GM18505 (cell line): ENCODE results near the gene TRAF3.
"Not testable (repeated sequence)": the region's sequence is repeated elsewhere in the genome, so short reads cannot be mapped to it uniquely, and the experiment has no call there.

Experiments
- ATAC-seq: cut with Tn5 transposase; IDR thresholded peaks from one replicate; pipeline ENCODE4 v1.9.1; 2021; ENCODE audit not compliant: unreplicated experiment
- POLR2A ChIP-seq: IDR thresholded peaks from 4 replicates; pipeline ENCODE4 v1.6.1; 2011; ENCODE audit warnings: borderline replicate concordance; ENCODE audit not compliant: insufficient read depth, insufficient read length; ENCODE audit errors: extremely low read depth

Gene TRAF3

GRCh38 chr14:102853648-102854047 lies 76.4 kb downstream of the TRAF3 start:
- no peak for ATAC-seq
- TF ChIP-seq POLR2A, result no peak

- no peak for TF ChIP-seq POLR2A
- ATAC-seq, result no peak
Observed at GRCh38 chr14:102854091-102854703, 76.9 kb downstream of the TRAF3 start.

- no peak for ATAC-seq
Observed at GRCh38 chr14:102856179-102856578, 78.9 kb downstream of the TRAF3 start.

DNA sequence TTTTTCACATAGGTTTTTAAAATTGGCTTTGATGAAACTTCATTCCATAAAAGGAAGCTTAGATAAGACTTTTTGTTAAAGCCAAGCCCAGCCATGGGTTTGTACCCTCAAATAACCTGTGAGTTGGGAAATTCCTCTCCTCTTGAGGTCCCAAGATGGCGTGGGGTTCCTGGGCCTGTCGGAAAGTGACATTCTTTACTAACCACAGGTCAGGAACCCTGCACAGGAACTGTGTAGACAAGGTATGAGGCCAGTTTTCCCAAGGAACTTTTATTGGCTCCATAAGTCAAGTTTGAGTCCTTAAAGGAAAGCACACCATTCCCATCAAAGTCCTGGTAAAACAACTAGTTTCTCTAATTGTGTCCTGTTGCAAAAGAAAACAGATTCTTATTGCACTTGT lies 80.2 kb downstream of the TRAF3 start:
- ATAC-seq, result no peak
- TF ChIP-seq POLR2A, result no peak

More at GRCh38 chr14:102856179-102856578, 78.9 kb downstream of the TRAF3 start:
- no peak for TF ChIP-seq POLR2A

DNA sequence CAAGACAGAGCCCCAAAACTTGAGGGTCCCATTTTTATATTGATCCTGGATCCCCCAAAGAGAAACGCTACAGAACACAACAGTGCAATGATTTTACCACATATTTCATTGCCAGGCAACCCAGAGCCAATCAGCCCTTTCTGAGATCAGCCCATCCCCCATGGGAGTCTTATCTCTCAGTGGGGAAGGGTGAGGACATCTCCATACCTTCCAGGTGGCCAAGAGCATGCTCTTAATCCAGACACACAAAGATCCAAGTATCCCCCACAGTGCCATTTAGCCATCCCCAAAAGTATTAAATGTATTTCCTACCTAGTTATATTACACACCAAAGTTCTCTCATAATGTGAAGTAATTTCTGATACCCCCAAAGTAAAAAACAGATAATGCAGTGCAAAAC lies 82.7 kb downstream of the TRAF3 start:
- ATAC-seq, result no peak
- TF ChIP-seq POLR2A, result no peak

DNA sequence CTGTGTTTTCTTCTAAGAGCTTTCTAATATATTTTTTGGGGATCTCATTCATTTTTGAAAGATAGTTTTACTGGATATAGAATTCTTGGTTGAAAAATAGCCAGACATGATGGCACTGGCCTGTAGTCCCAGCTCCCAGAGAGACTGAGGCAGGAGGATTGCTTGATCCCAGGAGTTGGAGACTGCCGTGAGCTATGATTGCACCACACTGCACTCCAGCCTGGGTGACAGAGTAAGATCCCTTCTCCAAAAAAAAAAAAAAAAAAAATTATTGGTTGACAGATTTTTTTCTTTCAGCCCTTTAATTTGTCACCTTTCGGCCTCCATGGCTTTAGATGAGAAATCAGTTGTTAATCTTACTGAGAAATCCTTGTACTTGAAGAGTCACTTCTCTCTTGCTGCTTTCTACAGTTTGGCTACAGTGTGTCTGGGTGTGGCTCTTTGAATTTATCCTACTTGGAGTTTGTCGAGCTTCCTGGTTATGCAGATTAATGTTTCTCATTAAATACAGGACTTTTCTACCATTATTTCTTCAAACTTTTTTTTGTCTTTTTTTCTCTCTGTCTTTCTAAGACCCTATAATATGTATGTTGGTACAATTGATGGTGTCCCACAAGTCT lies 85.0 kb downstream of the TRAF3 start:
- TF ChIP-seq POLR2A, result no peak
- no peak for ATAC-seq

- ATAC-seq, result no peak
- TF ChIP-seq POLR2A, result no peak
Observed at GRCh38 chr14:102863381-102863780, 86.1 kb downstream of the TRAF3 start.

GRCh38 chr14:102865916-102866315 lies 88.7 kb downstream of the TRAF3 start:
- ATAC-seq, result not testable (repeated sequence)

DNA sequence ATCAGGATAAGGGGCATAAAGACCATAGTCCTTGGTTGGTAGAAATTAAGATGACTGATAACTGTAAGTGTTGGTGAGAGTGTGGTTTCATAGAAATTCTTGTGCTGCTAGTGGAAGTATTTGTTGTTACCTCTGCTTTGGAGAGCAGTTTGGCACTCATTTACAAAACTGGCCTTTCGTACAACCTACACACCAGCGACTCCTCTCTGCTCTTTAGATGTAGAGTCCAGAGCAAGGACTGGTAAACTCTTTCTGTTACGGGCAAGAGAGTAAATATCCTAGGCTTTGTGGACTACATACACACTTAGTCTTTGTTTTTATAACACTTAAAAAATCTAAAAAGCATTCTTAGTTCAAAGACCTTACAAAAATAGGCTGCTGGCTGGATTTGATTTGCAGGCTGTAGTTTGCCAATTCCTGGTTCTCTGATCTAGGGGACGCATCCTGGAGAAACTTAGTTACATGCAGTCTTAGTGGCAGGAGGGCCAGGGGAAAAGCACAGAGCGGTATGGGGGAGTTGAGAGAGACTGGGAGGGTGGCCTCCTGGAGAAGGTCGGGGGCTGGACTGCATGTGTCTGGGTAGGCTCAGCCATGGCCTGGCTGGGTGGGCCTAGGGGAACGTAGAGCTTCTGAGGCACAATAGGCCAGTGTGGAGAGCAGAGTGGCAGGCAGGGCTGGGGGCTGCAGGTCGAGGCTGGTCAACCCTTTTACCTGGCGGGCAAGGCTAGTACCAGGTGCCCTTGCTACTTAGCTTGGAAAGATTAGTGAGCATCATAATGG lies 89.9 kb downstream of the TRAF3 start:
- no peak for ATAC-seq
- TF ChIP-seq POLR2A, result no peak

DNA sequence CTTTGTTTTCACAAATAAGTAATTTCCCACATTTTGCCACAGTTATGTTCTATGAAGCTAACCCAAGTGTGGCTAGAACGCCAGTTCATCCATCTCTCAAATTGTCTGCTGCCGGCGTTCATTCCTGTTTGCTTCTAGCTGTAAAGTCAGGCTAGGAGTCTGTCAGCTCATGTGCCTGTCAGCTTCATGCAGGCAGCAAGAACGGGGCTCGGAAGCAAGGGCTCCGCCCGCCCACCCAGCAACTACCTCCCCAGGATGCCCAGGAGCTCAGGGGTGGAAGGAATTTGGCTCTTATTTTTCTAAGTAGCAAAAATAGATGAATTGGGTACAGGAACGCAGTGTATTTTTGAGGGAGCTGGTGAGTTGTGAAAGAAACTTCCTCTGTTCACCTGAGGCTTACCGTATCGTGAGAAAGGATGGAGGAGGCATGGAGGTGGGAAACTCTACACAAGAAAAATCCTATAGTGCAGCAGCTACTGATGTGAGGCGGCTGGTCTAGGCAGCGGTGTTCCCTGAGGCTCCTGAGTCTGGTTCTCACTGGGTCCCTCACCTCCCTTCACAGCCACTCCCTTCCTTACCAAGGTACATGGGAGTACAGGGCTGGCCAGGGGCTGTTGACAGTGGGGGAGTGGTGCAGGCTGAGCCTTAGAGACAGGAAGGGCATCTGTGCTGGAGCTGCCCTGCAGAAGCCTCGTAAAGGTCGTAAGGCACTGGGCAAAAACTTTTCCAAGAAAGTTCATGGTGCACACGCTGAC lies 90.8 kb downstream of the TRAF3 start:
- no peak for ATAC-seq
- no peak for TF ChIP-seq POLR2A

GRCh38 chr14:102868956-102869547 lies 91.8 kb downstream of the TRAF3 start:
- no peak for ATAC-seq
- TF ChIP-seq POLR2A, result no peak

- no peak for TF ChIP-seq POLR2A
- ATAC-seq, result no peak
Observed at GRCh38 chr14:102870246-102870645, 93.0 kb downstream of the TRAF3 start.

GRCh38 chr14:102870994-102871831 lies 94.0 kb downstream of the TRAF3 start:
- no peak for TF ChIP-seq POLR2A
- ATAC-seq, result no peak

DNA sequence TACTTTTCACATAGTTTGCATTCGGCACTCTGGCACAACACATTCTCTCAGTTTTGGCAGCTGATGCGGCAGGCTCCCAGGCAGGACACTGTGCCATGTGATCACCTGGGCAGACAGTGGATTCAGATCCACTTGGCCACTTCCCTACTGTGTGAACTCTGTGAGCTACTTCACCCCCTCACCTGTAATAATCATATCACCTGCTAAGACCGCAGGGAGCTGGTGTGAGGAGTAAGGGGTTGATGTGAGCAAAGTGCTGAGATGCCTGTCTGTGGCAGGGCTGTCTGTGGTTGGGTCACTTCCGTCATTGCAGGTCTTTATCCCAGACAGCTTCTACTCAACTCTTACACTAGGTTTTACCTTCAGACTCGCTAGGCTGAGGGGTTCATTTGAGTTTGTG lies 94.8 kb downstream of the TRAF3 start:
- ATAC-seq, result no peak
- no peak for TF ChIP-seq POLR2A
